Calu3 (cell line): ENCODE results near the gene CDX2. TPM values are rescaled to one million over a fixed set of nuclear protein-coding genes. Genes with fewer than 3 reads are reported as not detected.

Experiments used
- BruUV-seq: library from RNA; stranded (reverse); fragments of 400-500 nt; replicated peaks from 2 replicates; lab custom pipeline; 2021; lab: Mats Ljungman, UMichigan
- CTCF ChIA-PET: fragments of 300-600 bp; sonication (Branson Sonifier 250); formaldehyde crosslinking; loops from one replicate; lab custom pipeline; 2022; ENCODE audit warnings: antibody characterized with exemption; lab: Charles Lee
- DNase-seq: peaks from one replicate; pipeline ENCODE4 v3.0.0; 2022
- H3K27ac Mint-ChIP-seq: one replicate; pipeline ENCODE4 v1.8.0; 2022; ENCODE audit warnings: mixed read lengths; ENCODE audit not compliant: unreplicated experiment
- H3K27me3 Mint-ChIP-seq: one replicate; pipeline ENCODE4 v1.8.0; 2022; ENCODE audit warnings: mixed read lengths; ENCODE audit not compliant: unreplicated experiment
- H3K36me3 Mint-ChIP-seq: one replicate; pipeline ENCODE4 v1.8.0; 2022; ENCODE audit warnings: mild to moderate bottlenecking, moderate library complexity, mixed read lengths; ENCODE audit not compliant: insufficient read depth, unreplicated experiment
- H3K4me1 Mint-ChIP-seq: one replicate; pipeline ENCODE4 v1.8.0; 2022; ENCODE audit warnings: mild to moderate bottlenecking, low read depth, mixed read lengths; ENCODE audit not compliant: unreplicated experiment
- H3K4me3 Mint-ChIP-seq: one replicate; pipeline ENCODE4 v1.8.0; 2022; ENCODE audit warnings: mild to moderate bottlenecking, low read depth, moderate library complexity, mixed read lengths; ENCODE audit not compliant: unreplicated experiment
- H3K9me3 Mint-ChIP-seq: one replicate; pipeline ENCODE4 v1.8.0; 2022; ENCODE audit warnings: low read depth, mixed read lengths; ENCODE audit not compliant: unreplicated experiment
- CTCF ChIP-seq: fragments of 200-600 bp; IDR thresholded peaks from one replicate; pipeline ENCODE4 v1.8.0; 2022; ENCODE audit warnings: antibody characterized with exemption; ENCODE audit not compliant: unreplicated experiment
- intact Hi-C: fragments of 100-400 bp; cut with micrococcal nuclease; formaldehyde crosslinking; loops from one replicate; pipeline ENCODE4 v1.10.0; 2022; ENCODE audit not compliant: unreplicated experiment
- total RNA-seq: library from RNA; stranded (reverse); gene quantifications from 2 replicates; pipeline ENCODE4 v1.2.3, GENCODE V29; 2022

Gene CDX2
- total RNA-seq, 1 experiment from 2014 or later, result not detected

GRCh38 chr13:27975564-27976361 is 6.6 kb upstream of the CDX2 start:
- DNase-seq, result no peak
- Mint-ChIP-seq H3K4me3 (no peak overlapping the region), H3K27me3 (peaks cover 63% of the 10 kb centered on the region), H3K36me3 (no peaks in the 10 kb centered on the region), H3K4me1 (peaks cover 16% of the 10 kb centered on the region), H3K27ac (no peak overlapping the region), H3K9me3 (no peaks in the 10 kb centered on the region)
- CTCF ChIA-PET, result interaction anchor here (1.0 kb wide), 1 partner anchor 149 kb away, joined by 4 read pairs; no protein-coding TSS in a partner anchor
- intact Hi-C loops, result no loop called here
- no TSS peak for BruUV-seq
- TF ChIP-seq CTCF, result no peak

- no TSS peak for BruUV-seq
Measured at GRCh38 chr13:27973961-27974662, 5.0 kb upstream of the CDX2 start.

GRCh38 chr13:27973291-27973690 is 4.2 kb upstream of the CDX2 start:
- CTCF ChIA-PET, result no interaction called here
- intact Hi-C loops, result no loop called here
- H3K27ac Mint-ChIP-seq, result no peak overlapping the region

More at GRCh38 chr13:27973961-27974662, 5.0 kb upstream of the CDX2 start:
- intact Hi-C loops, result no loop called here
- TF ChIP-seq CTCF, result no peak
- DNase-seq, result no peak
- Mint-ChIP-seq H3K4me3 (no peak overlapping the region), H3K9me3 (no peaks in the 10 kb centered on the region), H3K4me1 (peaks cover 20% of the 10 kb centered on the region), H3K27me3 (peaks cover 59% of the 10 kb centered on the region), H3K36me3 (no peaks in the 10 kb centered on the region), H3K27ac (no peak overlapping the region)
- CTCF ChIA-PET, result no interaction called here

GRCh38 chr13:27972478-27972820 is 3.3 kb upstream of the CDX2 start:
- intact Hi-C loops, result no loop called here
- Mint-ChIP-seq H3K27ac (no peak overlapping the region), H3K27me3 (peaks cover 59% of the 10 kb centered on the region), H3K36me3 (no peaks in the 10 kb centered on the region), H3K4me3 (no peak overlapping the region), H3K9me3 (no peaks in the 10 kb centered on the region), H3K4me1 (peaks cover 17% of the 10 kb centered on the region)
- no TSS peak for BruUV-seq
- no peak for DNase-seq
- TF ChIP-seq CTCF, result no peak
- CTCF ChIA-PET, result no interaction called here

More at GRCh38 chr13:27973291-27973690, 4.2 kb upstream of the CDX2 start:
- Mint-ChIP-seq H3K4me1 (peaks cover 16% of the 10 kb centered on the region), H3K4me3 (no peak overlapping the region), H3K36me3 (no peaks in the 10 kb centered on the region), H3K9me3 (no peaks in the 10 kb centered on the region), H3K27me3 (peaks cover 59% of the 10 kb centered on the region)
- no peak for TF ChIP-seq CTCF
- DNase-seq, result no peak
- no TSS peak for BruUV-seq
